Suprapubic skin (tissue), 4 donors: ENCODE measurements around the gene SH3YL1. TPM values are rescaled to one million over a fixed set of nuclear protein-coding genes. Genes with fewer than 3 reads are reported as not detected.

ENCODE experiments used
- DNase-seq, 2 donors: peaks; one replicate each; pipeline ENCODE4 v3.0.0-alpha.2; 2019; ENCODE audit warnings: low spot score in 2 of 2
- H3K27ac ChIP-seq: fragments of 200-600 bp; sonication (generic); one replicate; pipeline ENCODE4 v1.5.1; 2019
- H3K27me3 ChIP-seq: fragments of 200-600 bp; sonication (generic); one replicate; pipeline ENCODE4 v1.5.1; 2019
- H3K36me3 ChIP-seq: fragments of 200-600 bp; sonication (generic); one replicate; pipeline ENCODE4 v1.5.1; 2019
- H3K4me1 ChIP-seq: fragments of 200-600 bp; sonication (generic); one replicate; pipeline ENCODE4 v1.5.1; 2019
- H3K4me3 ChIP-seq: fragments of 200-600 bp; sonication (generic); one replicate; pipeline ENCODE4 v1.5.1; 2019; ENCODE audit warnings: mild to moderate bottlenecking
- H3K9me3 ChIP-seq: fragments of 200-600 bp; sonication (generic); one replicate; pipeline ENCODE4 v1.5.1; 2019
- CTCF ChIP-seq, 2 donors: fragments of 200-600 bp in 1 of 2; fragments of 450-650 bp in 1 of 2; sonication (generic) in 1 of 2; IDR thresholded peaks; one replicate each; pipeline ENCODE4 v1.5.1; 2016 to 2019; ENCODE audit warnings: antibody characterized with exemption in 2 of 2, mild to moderate bottlenecking in 1 of 2, moderate library complexity in 1 of 2
- EP300 ChIP-seq: sonication (generic); formaldehyde crosslinking; IDR thresholded peaks from one replicate; pipeline ENCODE4 v1.6.1; 2017; ENCODE audit warnings: antibody characterized with exemption
- POLR2A ChIP-seq, 2 donors: fragments of 450-650 bp; IDR thresholded peaks; one replicate each; pipeline ENCODE4 v1.6.1; 2017; ENCODE audit warnings: antibody characterized with exemption in 2 of 2, mild to moderate bottlenecking in 2 of 2, moderate library complexity in 2 of 2
- POLR2AphosphoS5 ChIP-seq, 3 donors: sonication (generic); formaldehyde crosslinking; IDR thresholded peaks; one replicate each; pipeline ENCODE4 v1.6.1; 2017; ENCODE audit warnings: antibody characterized with exemption in 3 of 3
- WGBS: methylation state at CpG from one replicate; pipeline ENCODE4 v1.1.5; 2018; 5-methylcytosine and 5-hydroxymethylcytosine counted together
- total RNA-seq, 4 donors: library from RNA; depleted of rRNA; stranded (reverse); fragments of >200 nt; gene quantifications; one replicate each; pipeline ENCODE4 v1.1.0, GENCODE V29; 2016

SH3YL1 gene
- total RNA-seq, 4 donors from 2014 or later = 104 to 119 (median 118) TPM

GRCh38 chr2:213932-214693, 49.7 kb downstream of the SH3YL1 start:
- H3K4me3 ChIP-seq = no peak overlapping the region
- 73% methylated on average over 37 of the region's 43 CpGs for WGBS
- no peak overlapping the region for H3K27ac ChIP-seq
- peaks cover 18% of the 10 kb centered on the region for H3K36me3 ChIP-seq
- no peak for DNase-seq
- H3K4me1 ChIP-seq = no peaks in the 10 kb centered on the region
- H3K27me3 ChIP-seq = peaks cover 27% of the 10 kb centered on the region
- no peaks in the 10 kb centered on the region for H3K9me3 ChIP-seq
- no peak for TF ChIP-seq POLR2A (IDR thresholded peaks at IDR 0.05)
- TF ChIP-seq POLR2AphosphoS5 (IDR thresholded peaks at IDR 0.05) = no peak
- no peak for TF ChIP-seq CTCF (IDR thresholded peaks at IDR 0.05)
- no peak for TF ChIP-seq EP300

DNA sequence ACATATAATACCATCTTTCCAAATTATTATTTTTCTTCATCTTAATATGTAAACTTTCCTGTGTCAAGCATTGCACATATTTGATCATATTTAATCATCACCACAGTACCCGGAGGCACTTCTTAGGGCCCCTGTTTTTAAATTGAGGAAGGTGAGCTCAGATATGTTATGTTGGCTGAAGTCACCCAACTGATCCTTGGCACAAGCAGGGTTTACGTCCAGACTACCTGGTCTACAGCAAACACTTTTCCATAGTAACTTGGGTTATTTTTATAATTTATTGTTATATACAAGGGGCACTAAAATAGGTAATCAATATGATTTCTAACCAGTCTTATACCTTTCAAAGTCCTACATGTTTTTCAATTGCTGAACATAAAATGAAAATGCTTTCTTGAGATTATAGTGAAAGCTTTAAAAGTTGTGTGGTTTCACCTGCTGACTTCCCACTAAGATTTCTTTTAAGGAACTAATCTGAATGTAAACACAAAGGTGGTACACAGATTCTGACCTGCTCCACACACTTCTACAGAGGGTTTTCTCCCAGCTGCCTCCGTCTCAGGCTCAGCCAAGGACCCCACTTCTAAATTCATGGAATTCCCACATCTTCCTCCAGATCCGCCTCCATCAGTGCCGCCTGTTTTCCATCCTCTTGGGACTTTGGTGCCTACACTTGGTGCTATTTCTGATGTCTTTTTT, 52.2 kb downstream of the SH3YL1 start:
- 81% methylated on average over 5 of the region's 5 CpGs for WGBS
- Histone ChIP-seq H3K27me3 (peaks cover 27% of the 10 kb centered on the region), H3K9me3 (no peaks in the 10 kb centered on the region), H3K27ac (no peak overlapping the region), H3K4me1 (no peaks in the 10 kb centered on the region), H3K4me3 (no peak overlapping the region), H3K36me3 (no peaks in the 10 kb centered on the region)
- TF ChIP-seq POLR2A (IDR thresholded peaks at IDR 0.05) = no peak
- no peak for TF ChIP-seq POLR2AphosphoS5 (IDR thresholded peaks at IDR 0.05)
- no peak for TF ChIP-seq EP300
- no peak for TF ChIP-seq CTCF (IDR thresholded peaks at IDR 0.05)
- no peak for DNase-seq

GRCh38 chr2:210660-211059, 53.2 kb downstream of the SH3YL1 start:
- peaks cover 27% of the 10 kb centered on the region for H3K27me3 ChIP-seq
- no peak for TF ChIP-seq POLR2A (IDR thresholded peaks at IDR 0.05)
- no peak for TF ChIP-seq CTCF (IDR thresholded peaks at IDR 0.05)
- no peak for TF ChIP-seq POLR2AphosphoS5 (IDR thresholded peaks at IDR 0.05)
- TF ChIP-seq EP300 = no peak
- no peak overlapping the region for H3K4me3 ChIP-seq
- H3K4me1 ChIP-seq = no peaks in the 10 kb centered on the region
- DNase-seq = no peak
- no peak overlapping the region for H3K27ac ChIP-seq
- no peaks in the 10 kb centered on the region for H3K9me3 ChIP-seq
- WGBS = 63% methylated on average over 4 of the region's 4 CpGs
- no peaks in the 10 kb centered on the region for H3K36me3 ChIP-seq

- Histone ChIP-seq H3K36me3 (no peaks in the 10 kb centered on the region), H3K4me3 (no peak overlapping the region), H3K9me3 (no peaks in the 10 kb centered on the region), H3K4me1 (no peaks in the 10 kb centered on the region), H3K27ac (no peak overlapping the region), H3K27me3 (peaks cover 27% of the 10 kb centered on the region)
- no peak for DNase-seq
- WGBS = 68% methylated on average over 2 of the region's 2 CpGs
- TF ChIP-seq POLR2A (IDR thresholded peaks at IDR 0.05) (no peak), CTCF (IDR thresholded peaks at IDR 0.05) (no peak), EP300 (no peak), POLR2AphosphoS5 (IDR thresholded peaks at IDR 0.05) (no peak)
Observed at GRCh38 chr2:209470-209869, 54.4 kb downstream of the SH3YL1 start.

DNA sequence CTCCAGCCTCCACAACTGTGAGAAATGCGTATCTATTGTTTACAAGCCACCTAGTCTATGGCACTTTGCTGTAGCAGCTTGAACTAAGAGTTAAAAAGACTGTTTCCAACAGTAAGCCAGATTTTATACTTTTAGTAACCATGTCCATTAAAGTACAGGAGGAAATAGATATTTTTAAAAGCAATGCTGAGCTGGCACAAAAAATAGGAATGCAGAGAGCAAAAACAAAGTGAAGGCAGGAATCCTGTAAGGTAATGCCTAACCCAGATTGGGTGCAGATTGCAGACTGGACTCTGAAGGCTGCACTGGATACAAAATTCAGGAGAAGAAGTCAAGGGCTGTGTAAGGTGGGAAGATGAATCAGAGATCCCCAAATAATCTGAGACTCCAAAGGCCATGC, 55.5 kb downstream of the SH3YL1 start:
- Histone ChIP-seq H3K4me3 (no peak overlapping the region), H3K36me3 (no peaks in the 10 kb centered on the region), H3K27ac (no peak overlapping the region), H3K4me1 (no peaks in the 10 kb centered on the region), H3K9me3 (no peaks in the 10 kb centered on the region), H3K27me3 (peaks cover 21% of the 10 kb centered on the region)
- WGBS = 82% methylated on average over 1 of the region's 1 CpG
- TF ChIP-seq POLR2A (IDR thresholded peaks at IDR 0.05) (no peak), EP300 (no peak), CTCF (IDR thresholded peaks at IDR 0.05) (no peak), POLR2AphosphoS5 (IDR thresholded peaks at IDR 0.05) (no peak)
- DNase-seq = no peak
